Transverse colon (tissue), 4 donors: ENCODE measurements around the gene NCK2. TPM values are rescaled to one million over a fixed set of nuclear protein-coding genes. Genes with fewer than 3 reads are reported as not detected.

Experiments used
- DNase-seq: peaks from one replicate; pipeline ENCODE4 v3.0.0-alpha.2; 2019
- H3K27ac ChIP-seq, 4 donors: fragments of 200-600 bp; sonication (generic); 2 replicates each; pipeline ENCODE4 v1.5.1; 2016 to 2018; ENCODE audit warnings: inconsistent platforms in 4 of 4
- H3K27me3 ChIP-seq: fragments of 200-600 bp; sonication (generic); 2 replicates; pipeline ENCODE4 v1.5.1; 2017; ENCODE audit warnings: inconsistent platforms
- H3K36me3 ChIP-seq, 4 donors: fragments of 200-600 bp; sonication (generic); 2 replicates each; pipeline ENCODE4 v1.5.1; 2017 to 2019; ENCODE audit warnings: inconsistent platforms in 4 of 4
- H3K4me1 ChIP-seq, 4 donors: fragments of 200-600 bp; sonication (generic); 2 replicates each; pipeline ENCODE4 v1.5.1; 2017 to 2020; ENCODE audit warnings: inconsistent platforms in 4 of 4
- H3K4me3 ChIP-seq, 4 donors: fragments of 200-600 bp; sonication (generic); 1 replicate in 1 of 4; 2 replicates in 3 of 4; pipeline versions ENCODE4 v1.5.1 to v1.6.1; 2017 to 2019; ENCODE audit warnings: inconsistent platforms in 4 of 4
- H3K9me3 ChIP-seq, 2 donors: fragments of 200-600 bp; sonication (generic); 2 replicates each; pipeline ENCODE4 v1.5.1; 2017 to 2019; ENCODE audit warnings: inconsistent platforms in 2 of 2
- CTCF ChIP-seq, 5 experiments: fragments of 200-600 bp in 3 of 5; fragments of 450-650 bp in 2 of 5; sonication (generic) in 3 of 5; IDR thresholded peaks; 1 replicate in 2 of 5; 2 replicates in 3 of 5; pipeline ENCODE4 v1.5.1; 2016 to 2017; ENCODE audit warnings: antibody characterized with exemption in 5 of 5, inconsistent platforms in 3 of 5, mild to moderate bottlenecking in 2 of 5, moderate library complexity in 1 of 5
- EP300 ChIP-seq: sonication (generic); formaldehyde crosslinking; IDR thresholded peaks from one replicate; pipeline ENCODE4 v1.6.1; 2017; ENCODE audit warnings: antibody characterized with exemption, low read depth
- POLR2A ChIP-seq: fragments of 450-650 bp; IDR thresholded peaks from one replicate; pipeline ENCODE4 v1.6.1; 2016; ENCODE audit warnings: antibody characterized with exemption, mild to moderate bottlenecking, moderate library complexity
- POLR2AphosphoS5 ChIP-seq, 3 donors: sonication (generic); formaldehyde crosslinking; IDR thresholded peaks; one replicate each; pipeline ENCODE4 v1.6.1; 2016; ENCODE audit warnings: antibody characterized with exemption in 3 of 3
- WGBS, 2 donors: methylation state at CpG; one replicate each; pipeline ENCODE4 v1.1.5; 2018; ENCODE audit warnings: low coverage in 1 of 2; 5-methylcytosine and 5-hydroxymethylcytosine counted together
- in situ Hi-C, 4 donors: fragments of 200-750 bp; cut with MboI; loops; one replicate each; pipeline versions ENCODE4 v1.15.0 to v1.15.1; 2017; ENCODE audit warnings: low sequenced_read_pairs in 3 of 4, low pct_ligation_motif_present in 1 of 4, low pct_unique_long_range_greater_than_20kb in 1 of 4
- intact Hi-C: fragments of 100-400 bp; cut with DNase I; formaldehyde crosslinking; loops from one replicate; pipeline ENCODE4 v1.15.1; 2023; ENCODE audit warnings: low total_unique reads
- total RNA-seq, 4 donors: library from RNA; depleted of rRNA; stranded (reverse); fragments of >200 nt; gene quantifications; one replicate each; pipeline ENCODE4 v1.1.0, GENCODE V29; 2016

The NCK2 gene
- total RNA-seq, 4 donors from 2014 or later: 42.2 to 74.1 (median 59.9) TPM

DNA sequence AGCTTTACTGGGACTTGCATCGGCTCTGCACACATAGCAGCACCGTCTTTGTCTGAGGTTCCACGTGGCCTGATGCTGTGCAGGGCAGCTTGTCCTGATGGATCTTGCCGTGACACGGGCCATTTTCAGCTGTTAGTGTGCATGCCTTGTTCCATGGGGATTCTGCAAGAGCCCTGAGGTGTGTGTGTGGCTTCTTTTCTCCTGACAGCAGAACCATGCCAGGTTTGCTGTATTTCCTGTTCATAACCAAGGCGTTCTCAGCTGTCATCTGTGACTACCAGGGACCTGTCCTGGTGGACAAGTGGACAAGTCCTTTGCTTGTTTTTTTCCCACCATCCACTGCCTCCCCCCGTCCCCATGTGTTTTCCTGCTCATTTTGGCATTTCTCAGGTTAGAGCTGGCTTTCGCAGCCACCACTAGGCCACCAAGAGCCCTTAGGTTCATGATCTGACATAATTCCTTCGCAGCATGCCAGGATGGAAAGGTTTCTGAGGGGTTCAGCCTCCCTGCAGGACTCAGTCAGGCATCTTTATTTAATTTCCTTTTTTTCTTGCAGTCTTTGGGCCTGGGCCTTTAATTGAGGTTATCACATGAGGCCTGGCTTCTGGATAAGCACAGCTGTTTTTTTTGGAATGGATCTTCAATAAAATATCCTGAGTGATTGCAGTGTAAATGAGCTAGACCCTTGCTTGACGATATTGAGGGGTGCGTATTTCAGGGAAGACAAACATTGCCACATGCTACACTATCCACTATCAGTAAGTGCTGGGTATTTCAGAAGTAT, 139.4 kb downstream of the NCK2 start:
- peaks cover 10 to 37% (median 15%) of the 10 kb centered on the region in 4 donors for H3K4me1 ChIP-seq
- H3K4me3 ChIP-seq: no peak overlapping the region
- intact Hi-C loops (loop anchor here (5.0 kb wide), 1 partner anchor 1052 kb away; no protein-coding TSS in a partner anchor), in situ Hi-C loops (loop anchor here in 1 of 4 donors (25.0 kb wide), 1 partner anchor 322 kb away; no protein-coding TSS in a partner anchor)
- H3K27ac ChIP-seq: no peak overlapping the region
- H3K9me3 ChIP-seq: no peaks in the 10 kb centered on the region
- WGBS, 2 donors: 76 to 89% methylated on average over 4 to 11 of the region's 11 CpGs
- TF ChIP-seq CTCF (IDR thresholded peaks at IDR 0.05) (no peak), POLR2A (no peak), EP300 (no peak), POLR2AphosphoS5 (IDR thresholded peaks at IDR 0.05) (no peak)
- no peak for DNase-seq
- H3K27me3 ChIP-seq: no peaks in the 10 kb centered on the region
- H3K36me3 ChIP-seq: peaks cover 0 to 8% (median 3%) of the 10 kb centered on the region in 4 donors

GRCh38 chr2:105885456-105885855, 140.7 kb downstream of the NCK2 start:
- TF ChIP-seq CTCF (IDR thresholded peaks at IDR 0.05) (no peak), EP300 (no peak), POLR2A (no peak), POLR2AphosphoS5 (IDR thresholded peaks at IDR 0.05) (no peak)
- no peaks in the 10 kb centered on the region for H3K27me3 ChIP-seq
- no peaks in the 10 kb centered on the region for H3K9me3 ChIP-seq
- H3K4me3 ChIP-seq: no peak overlapping the region
- intact Hi-C loops: no loop called here
- in situ Hi-C loops: loop anchor here in 1 of 4 donors (25.0 kb wide), 1 partner anchor 323 kb away; no protein-coding TSS in a partner anchor
- H3K36me3 ChIP-seq: peaks cover 0 to 8% (median 3%) of the 10 kb centered on the region in 4 donors
- 42 to 66% methylated on average over 1 of the region's 1 CpG for WGBS, 2 donors
- H3K4me1 ChIP-seq: peaks cover 10 to 33% (median 12%) of the 10 kb centered on the region in 4 donors
- no peak overlapping the region for H3K27ac ChIP-seq
- DNase-seq: no peak

DNA sequence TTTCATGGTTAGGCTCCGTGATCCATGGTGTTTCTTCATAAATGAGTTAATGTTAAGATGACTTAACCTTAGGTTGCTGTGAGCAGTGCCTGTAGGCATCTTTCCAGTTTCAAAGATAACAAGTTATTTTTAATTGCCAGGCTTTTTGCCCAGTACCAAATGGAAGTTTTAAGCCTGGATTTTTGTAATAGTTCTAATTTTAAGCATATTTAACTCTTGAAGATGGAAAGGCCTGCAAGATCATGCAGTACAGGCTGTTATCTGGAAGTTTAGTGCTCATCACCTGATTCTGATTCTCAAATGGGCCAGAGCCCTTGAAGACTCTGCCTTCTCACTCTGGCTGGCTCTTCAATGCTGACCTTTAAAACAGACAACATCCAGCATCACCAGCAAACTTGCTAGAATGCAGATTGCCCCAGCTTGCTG, 141.3 kb downstream of the NCK2 start:
- Histone ChIP-seq H3K27ac (peak overlapping the region in 3 of 4 donors; percentile 1 to 19 (median 5)), H3K4me1 (peaks cover 10 to 33% (median 12%) of the 10 kb centered on the region in 4 donors)
- TF ChIP-seq EP300: no peak
- TF ChIP-seq CTCF (IDR thresholded peaks at IDR 0.05): no peak
- TF ChIP-seq POLR2AphosphoS5 (IDR thresholded peaks at IDR 0.05): no peak
- no peak for TF ChIP-seq POLR2A

GRCh38 chr2:105886687-105887086, 142.0 kb downstream of the NCK2 start:
- Histone ChIP-seq H3K27me3 (no peaks in the 10 kb centered on the region), H3K27ac (no peak overlapping the region), H3K4me3 (no peak overlapping the region), H3K9me3 (no peaks in the 10 kb centered on the region), H3K4me1 (peaks cover 10 to 33% (median 12%) of the 10 kb centered on the region in 4 donors), H3K36me3 (peaks cover 0 to 3% (median 1%) of the 10 kb centered on the region in 4 donors)
- in situ Hi-C loops (loop anchor here in 1 of 4 donors (25.0 kb wide), 1 partner anchor 324 kb away; no protein-coding TSS in a partner anchor), intact Hi-C loops (no loop called here)
- TF ChIP-seq POLR2A (no peak), CTCF (IDR thresholded peaks at IDR 0.05) (no peak), EP300 (no peak)
- DNase-seq: no peak
- 23 to 44% methylated on average over 2 of the region's 2 CpGs for WGBS, 2 donors

More for the DNA sequence above, 141.3 kb downstream of the NCK2 start:
- H3K27me3 ChIP-seq: no peaks in the 10 kb centered on the region
- H3K36me3 ChIP-seq: peaks cover 0 to 8% (median 3%) of the 10 kb centered on the region in 4 donors
- 36 to 68% methylated on average over 1 of the region's 1 CpG for WGBS, 2 donors
- in situ Hi-C loops (loop anchor here in 1 of 4 donors (25.0 kb wide), 1 partner anchor 324 kb away; no protein-coding TSS in a partner anchor), intact Hi-C loops (no loop called here)
- no peak for DNase-seq
- no peaks in the 10 kb centered on the region for H3K9me3 ChIP-seq
- no peak overlapping the region for H3K4me3 ChIP-seq
